Measurements from ENCODE around the gene NALCN. TPM values are rescaled to one million over a fixed set of nuclear protein-coding genes. Genes with fewer than 3 reads are reported as not detected.

Gene NALCN
- total and polyA plus RNA-seq, 10 of the 15 experiments (the other 5 are each of a cell fraction or from before 2014, with no cell fraction given) = under 0.01 TPM; not detected in 9

DNA sequence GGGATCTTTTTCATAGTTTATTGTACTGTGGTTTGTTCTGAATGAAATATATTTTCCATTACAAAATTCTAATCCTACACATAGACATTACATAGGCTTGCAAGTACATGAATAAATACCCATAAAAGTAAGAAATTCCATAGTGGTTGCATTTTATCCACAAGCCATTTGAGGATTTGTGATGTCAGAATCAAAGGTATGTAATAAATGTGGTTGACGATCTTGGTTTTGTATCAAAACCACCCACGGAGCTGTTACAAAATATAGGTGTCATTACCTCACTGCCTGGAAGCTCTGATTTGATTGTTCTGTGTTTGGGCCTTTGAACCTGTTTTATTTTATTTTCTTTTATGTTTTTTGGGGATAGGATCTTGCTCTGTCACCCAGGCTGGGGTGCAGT is 125.1 kb downstream of the NALCN start:
- ChIA-PET SMC1A (ENCODE audit: uncharacterized antibody, unreplicated experiment) (no interaction called here), CTCF (interaction anchor here (2.4 kb wide), 1 partner anchor 146 kb away, joined by 6 read pairs; no protein-coding TSS in a partner anchor), RAD21 (ENCODE audit: unreplicated experiment) (no interaction called here), POLR2A (no interaction called here)
- H3K9ac ChIP-seq (ENCODE audit: control insufficient read depth, insufficient read depth, low read length) = no peak overlapping the region
- no TSS peak for BruUV-seq (replicated peaks)
- DNase-seq (ENCODE audit: low read depth, low spot score) (no peak), FAIRE-seq (no peak), ATAC-seq (no peak)
- no peak overlapping the region for H2AFZ ChIP-seq (ENCODE audit: control insufficient read depth, low read depth, low read length)
- H3K9me3 ChIP-seq (replicated peaks; ENCODE audit: control insufficient read depth, insufficient read depth, low read length) = no peaks in the 10 kb centered on the region
- no peaks in the 10 kb centered on the region for H3K79me2 ChIP-seq (ENCODE audit: control insufficient read depth, insufficient read depth, low read length)
- H3K27me3 ChIP-seq (replicated peaks in 1 of 2; ENCODE audit: control insufficient read depth in 2 of 2, insufficient read depth in 2 of 2, low read length in 1 of 2) = no peaks in the 10 kb centered on the region; a peak in 1 of 4 replicates
- H3K4me2 ChIP-seq (ENCODE audit: control insufficient read depth, insufficient read depth) = no peak overlapping the region
- H4K20me1 ChIP-seq (ENCODE audit: control insufficient read depth, insufficient read depth) = no peaks in the 10 kb centered on the region
- H3K36me3 ChIP-seq (ENCODE audit: control insufficient read depth in 2 of 2, insufficient read depth in 2 of 2, low read length in 1 of 2) = no peaks in the 10 kb centered on the region
- intact Hi-C loops (cut with micrococcal nuclease; ENCODE audit: unreplicated experiment) (no loop called here), in situ Hi-C loops (cut with MboI) (no loop called here)
- no peak overlapping the region for H3K27ac ChIP-seq (ENCODE audit: control insufficient read depth, insufficient read depth)
- 19% methylated on average over 2 of the region's 2 CpGs for WGBS (ENCODE audit: insufficient coverage, insufficient replicate concordance, low lambda C conversion rate, missing lambda C conversion rate)
- no peak overlapping the region for H3K4me3 ChIP-seq
- no peaks in the 10 kb centered on the region for H3K4me1 ChIP-seq (ENCODE audit: control insufficient read depth, insufficient read depth, low read length)
- TF ChIP-seq MXI1 (IDR thresholded peaks at IDR 0.05; ENCODE audit: low read depth, low read length) (no peak), MYC (IDR thresholded peaks at IDR 0.05; ENCODE audit: insufficient read depth, insufficient read length, insufficient replicate concordance, low read length, severe bottlenecking) (no peak), CREM (IDR thresholded peaks at IDR 0.05; ENCODE audit: low read depth) (no peak), SP1 (IDR thresholded peaks at IDR 0.05; ENCODE audit: low read depth, low read length) (no peak), FOXK2 (IDR thresholded peaks at IDR 0.05) (no peak), ZBTB40 (IDR thresholded peaks at IDR 0.05; ENCODE audit: borderline replicate concordance) (no peak), BMI1 (IDR thresholded peaks at IDR 0.05; ENCODE audit: borderline replicate concordance) (no peak), YBX1 (IDR thresholded peaks at IDR 0.05) (no peak), SPI1 (IDR thresholded peaks at IDR 0.05; ENCODE audit: borderline replicate concordance, insufficient read depth, low read depth, low read length) (no peak), ZNF687 (IDR thresholded peaks at IDR 0.05) (no peak), SUZ12 (IDR thresholded peaks at IDR 0.05; ENCODE audit: unreplicated experiment) (no peak), ZBED1 (IDR thresholded peaks at IDR 0.05; ENCODE audit: borderline replicate concordance) (no peak), CEBPB (IDR thresholded peaks at IDR 0.05; ENCODE audit: borderline replicate concordance in 1 of 2, low read depth in 2 of 2, low read length in 2 of 2) (no peak), NBN (IDR thresholded peaks at IDR 0.05) (no peak), BHLHE40 (IDR thresholded peaks at IDR 0.05; ENCODE audit: borderline replicate concordance in 1 of 2, low read depth in 2 of 2, low read length in 1 of 2) (no peak)
- TF ChIP-seq, protein P1, sequence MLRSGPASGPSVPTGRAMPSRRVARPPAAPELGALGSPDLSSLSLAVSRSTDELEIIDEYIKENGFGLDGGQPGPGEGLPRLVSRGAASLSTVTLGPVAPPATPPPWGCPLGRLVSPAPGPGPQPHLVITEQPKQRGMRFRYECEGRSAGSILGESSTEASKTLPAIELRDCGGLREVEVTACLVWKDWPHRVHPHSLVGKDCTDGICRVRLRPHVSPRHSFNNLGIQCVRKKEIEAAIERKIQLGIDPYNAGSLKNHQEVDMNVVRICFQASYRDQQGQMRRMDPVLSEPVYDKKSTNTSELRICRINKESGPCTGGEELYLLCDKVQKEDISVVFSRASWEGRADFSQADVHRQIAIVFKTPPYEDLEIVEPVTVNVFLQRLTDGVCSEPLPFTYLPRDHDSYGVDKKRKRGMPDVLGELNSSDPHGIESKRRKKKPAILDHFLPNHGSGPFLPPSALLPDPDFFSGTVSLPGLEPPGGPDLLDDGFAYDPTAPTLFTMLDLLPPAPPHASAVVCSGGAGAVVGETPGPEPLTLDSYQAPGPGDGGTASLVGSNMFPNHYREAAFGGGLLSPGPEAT (IDR thresholded peaks at IDR 0.05; ENCODE audit: low read depth) = no peak
